K562 (cell line): ENCODE results near the gene ITGAE. TPM values are rescaled to one million over a fixed set of nuclear protein-coding genes. Genes with fewer than 3 reads are reported as not detected.

Source experiments
- ATAC-seq: fragments of 200-7000 bp; cut with Tn5 transposase; 3 replicates; pipeline ENCODE4 v1.9.1; 2020; ENCODE audit warnings: moderate library complexity
- BruUV-seq: library from RNA; stranded (reverse); fragments of 400-500 nt; replicated peaks from 2 replicates; lab custom pipeline; 2021; lab: Mats Ljungman, UMichigan
- CTCF ChIA-PET: fragments of 300-600 bp; formaldehyde crosslinking; extraction: SDS; loops from one replicate; lab custom pipeline; 2021; ENCODE audit warnings: low intra/inter-chr PET ratio; lab: Yijun Ruan, JAX
- POLR2A ChIA-PET: fragments of 300-600, 350-650 bp; sonication (Branson Sonifier 250); formaldehyde crosslinking; extraction: SDS; loops from one replicate; lab custom pipeline; 2021; ENCODE audit warnings: antibody characterized with exemption, inconsistent platforms; lab: Yijun Ruan, JAX
- DNase-seq, 4 experiments: peaks; one replicate each; pipeline versions ENCODE4 v3.0.0 to v3.0.0-alpha.2; 2011 to 2018; ENCODE audit warnings: low spot score in 3 of 4, mixed read lengths in 3 of 4; ENCODE audit errors: extremely low read depth in 1 of 4
- FAIRE-seq: peaks from 2 replicates; lab custom pipeline; 2011; peaks lifted over from hg19 to GRCh38; lab: Jason Lieb, UNC
- H2AFZ ChIP-seq: 2 replicates; pipeline ENCODE4 v1.6.0; 2011; ENCODE audit warnings: low read depth, low read length, control low read depth, inconsistent platforms
- H3K27ac ChIP-seq: fragments of 200-600 bp; 3 replicates; pipeline ENCODE4 v1.8.0; 2011; ENCODE audit warnings: low read depth, mild to moderate bottlenecking, control low read depth, inconsistent platforms, low read length, moderate library complexity, mixed read lengths; ENCODE audit errors: extremely low read depth
- H3K27me3 ChIP-seq, 2 experiments: fragments of 300-600 bp in 1 of 2; 2 replicates in 1 of 2; 3 replicates in 1 of 2; pipeline versions ENCODE4 v1.6.0 to v1.8.0; 2011; ENCODE audit warnings: inconsistent platforms in 2 of 2, low read length in 2 of 2, mild to moderate bottlenecking in 1 of 2, mixed read lengths in 1 of 2, moderate library complexity in 1 of 2; ENCODE audit not compliant: control insufficient read depth in 2 of 2, insufficient read depth in 2 of 2
- H3K36me3 ChIP-seq: fragments of 300-600 bp; 3 replicates; pipeline ENCODE4 v1.8.0; 2011; ENCODE audit warnings: mild to moderate bottlenecking, low read length, inconsistent platforms; ENCODE audit not compliant: control insufficient read depth, insufficient read depth
- H3K4me1 ChIP-seq, 2 experiments: fragments of 200-600 bp in 1 of 2; replicated peaks in 1 of 2; 2 replicates in 1 of 2; 3 replicates in 1 of 2; pipeline versions ENCODE4 v1.5.1 to v1.8.0; 2011; ENCODE audit warnings: inconsistent platforms in 2 of 2, low read length in 2 of 2, mild to moderate bottlenecking in 1 of 2, mixed read lengths in 1 of 2, moderate library complexity in 1 of 2; ENCODE audit not compliant: control insufficient read depth in 2 of 2, insufficient read depth in 2 of 2
- H3K4me2 ChIP-seq: 2 replicates; pipeline ENCODE4 v1.6.1; 2011; ENCODE audit warnings: low read length, control low read depth, inconsistent platforms, mixed read lengths; ENCODE audit not compliant: insufficient read depth
- H3K4me3 ChIP-seq: fragments of 200-600 bp; sonication (generic), shearing (Covaris generic); 2 replicates; pipeline ENCODE4 v1.5.1; 2016; ENCODE audit warnings: control low read depth, inconsistent platforms
- H3K79me2 ChIP-seq: fragments of 200-600 bp; 3 replicates; pipeline ENCODE4 v1.8.0; 2011; ENCODE audit warnings: low read length, inconsistent platforms; ENCODE audit not compliant: control insufficient read depth, insufficient read depth
- H3K9ac ChIP-seq, 2 experiments: 2 replicates each; pipeline versions ENCODE4 v1.6.0 to v1.6.1; 2011; ENCODE audit warnings: low read depth in 2 of 2, low read length in 2 of 2, control low read depth in 1 of 2, inconsistent platforms in 1 of 2, mild to moderate bottlenecking in 1 of 2, mixed read lengths in 1 of 2; ENCODE audit not compliant: insufficient read depth in 1 of 2
- H3K9me1 ChIP-seq: one replicate; pipeline ENCODE4 v1.6.0; 2011; ENCODE audit warnings: inconsistent platforms, mild to moderate bottlenecking, low read length, moderate library complexity; ENCODE audit not compliant: control insufficient read depth, insufficient read depth
- H3K9me3 ChIP-seq: replicated peaks from 2 replicates; pipeline ENCODE4 v1.5.1; 2011; ENCODE audit warnings: low read depth, low read length, inconsistent platforms; ENCODE audit not compliant: control insufficient read depth, insufficient read depth
- H4K20me1 ChIP-seq: replicated peaks from 2 replicates; pipeline ENCODE4 v1.6.1; 2011; ENCODE audit warnings: low read length, inconsistent platforms, mixed read lengths; ENCODE audit not compliant: control insufficient read depth, insufficient read depth
- NRF1 ChIP-seq, 2 experiments: fragments of 450-650 bp; IDR thresholded peaks in 1 of 2; conservative IDR thresholded peaks in 1 of 2; 2 replicates each; pipeline ENCODE4 v1.6.1; 2014; ENCODE audit warnings: mild to moderate bottlenecking in 2 of 2
- PCBP2 ChIP-seq: fragments of 200-400 bp; formaldehyde crosslinking; IDR thresholded peaks from 2 replicates; pipeline ENCODE4 v1.6.1; 2018; ENCODE audit warnings: low read length, low read depth, mild to moderate bottlenecking, moderate library complexity; ENCODE audit not compliant: poor library complexity, severe bottlenecking
- PHB ChIP-seq: fragments of 250-450 bp; sonication (Bioruptor Pico); IDR thresholded peaks from 2 replicates; pipeline ENCODE4 v1.5.0; 2021
- TAF15 ChIP-seq: fragments of 200-400 bp; formaldehyde crosslinking; IDR thresholded peaks from 2 replicates; pipeline ENCODE4 v1.6.1; 2017; ENCODE audit warnings: mild to moderate bottlenecking, low read depth, low read length, moderate library complexity
- ZNF75A ChIP-seq: fragments of 450-650 bp; formaldehyde crosslinking; IDR thresholded peaks from 2 replicates; pipeline ENCODE4 v1.4.0; 2020; ENCODE audit warnings: mild to moderate bottlenecking
- whole genome bisulfite sequencing: fragments of 100-300 bp; shearing (Covaris generic); methylation state at CpG from one replicate; pipeline ENCODE4 v1.1.6; 2016; ENCODE audit warnings: low coverage, mixed read lengths; ENCODE audit not compliant: insufficient coverage; ENCODE audit errors: missing lambda C conversion rate; 5-methylcytosine and 5-hydroxymethylcytosine counted together
- in situ Hi-C: fragments of 300-500 bp; cut with MboI; formaldehyde crosslinking; loops from 4 replicates; pipeline ENCODE4 v1.15.0; 2018; ENCODE audit warnings: inconsistent platforms, mixed read lengths
- intact Hi-C: fragments of 100-400 bp; cut with micrococcal nuclease; formaldehyde crosslinking; loops from 2 replicates; pipeline ENCODE4 v1.14.2; 2022
- polyA plus RNA-seq, 8 experiments: library from polyadenylated mRNA; depleted of rRNA in 4 of 8; stranded (reverse) in 5 of 8; unstranded in 3 of 8; fragments of >200 nt; fragmentation: Nextera tagmentation in 2 of 8; fragmentation: Illumina TruSeq in 1 of 8; extraction: Ambion mirVana in 2 of 8; extraction: Trizol in 1 of 8; gene quantifications; 2 replicates each; pipeline versions ENCODE4 v1.2.1 to v1.2.3, GENCODE V29; 2011 to 2014; ENCODE audit warnings: inconsistent platforms in 1 of 8, missing spikeins in 1 of 8
- total RNA-seq, 7 experiments: library from RNA; depleted of rRNA in 6 of 7; stranded (reverse); fragments of >200 nt in 6 of 7; fragmentation: Illumina TruSeq in 2 of 7; extraction: Trizol in 2 of 7; gene quantifications; 2 replicates each; pipeline versions ENCODE4 v1.2.1 to v1.2.3, GENCODE V29; 2011 to 2021; ENCODE audit warnings: low replicate concordance in 1 of 7
- TF ChIP-seq, protein P1 (sequence below): sonication (generic); formaldehyde crosslinking; IDR thresholded peaks from 2 replicates; pipeline ENCODE4 v1.8.0; 2023; ENCODE audit warnings: mild to moderate bottlenecking, missing genetic modification reagents
- TF ChIP-seq, protein P2 (sequence below): fragments of 200-600 bp; sonication (generic); IDR thresholded peaks from one replicate; pipeline ENCODE4 v1.6.1; 2012; ENCODE audit warnings: mild to moderate bottlenecking, low read depth, low read length, inconsistent platforms

ITGAE gene
- total and polyA plus RNA-seq, 9 of the 15 experiments (the other 6 are each of a cell fraction or from before 2014, with no cell fraction given), result 14.8 to 160 (median 27.0) TPM

DNA sequence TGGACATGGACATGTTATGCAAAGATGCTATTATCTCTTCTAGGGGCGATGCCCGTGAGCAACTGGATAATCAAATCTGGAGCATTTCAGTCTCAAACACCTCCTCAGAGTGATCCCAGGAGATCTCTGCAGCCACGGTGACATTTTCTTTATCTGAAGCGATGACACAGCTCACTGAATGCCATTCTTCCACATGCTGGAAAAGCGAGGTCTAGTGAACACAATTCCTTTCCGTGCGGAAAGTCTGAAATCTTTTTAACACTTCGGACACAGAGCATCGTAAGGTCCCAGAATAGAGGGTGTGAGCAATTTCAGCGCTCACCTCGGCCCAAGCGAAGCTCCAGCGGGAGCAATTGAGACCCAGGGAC, 77.8 kb downstream of the ITGAE start:
- H3K36me3 ChIP-seq, result peaks cover 41% of the 10 kb centered on the region
- H3K4me3 ChIP-seq, result peak overlapping the region; percentile 86
- H3K27ac ChIP-seq, result peak overlapping the region; percentile 92
- H2AFZ ChIP-seq, result peak overlapping the region; percentile 98
- peaks cover 19% of the 10 kb centered on the region in 2 experiments for H3K4me1 ChIP-seq
- H3K79me2 ChIP-seq, result peaks cover 49% of the 10 kb centered on the region
- ChIA-PET CTCF (no interaction called here), POLR2A (interaction anchor here (0.6 to 1.6 kb wide), 8 partner anchors 9 to 140 kb away, joined by 3 to 5 read pairs (median 4); no protein-coding TSS in a partner anchor)
- DNase-seq, result peak in 1 of 4 experiments; percentile 18
- H3K27me3 ChIP-seq, result no peaks in the 10 kb centered on the region
- no peak for FAIRE-seq
- H3K9me1 ChIP-seq, result no peaks in the 10 kb centered on the region
- H3K9ac ChIP-seq, result peak overlapping the region; percentile 92 to 100
- under 1% methylated on average over 13 of the region's 13 CpGs for WGBS
- TSS peak; percentile 80 for BruUV-seq
- no peaks in the 10 kb centered on the region for H3K9me3 ChIP-seq
- no peak for ATAC-seq
- H4K20me1 ChIP-seq, result no peaks in the 10 kb centered on the region
- intact Hi-C loops (no loop called here), in situ Hi-C loops (no loop called here)
- H3K4me2 ChIP-seq, result peak overlapping the region; percentile 95
- TF ChIP-seq, protein P1, sequence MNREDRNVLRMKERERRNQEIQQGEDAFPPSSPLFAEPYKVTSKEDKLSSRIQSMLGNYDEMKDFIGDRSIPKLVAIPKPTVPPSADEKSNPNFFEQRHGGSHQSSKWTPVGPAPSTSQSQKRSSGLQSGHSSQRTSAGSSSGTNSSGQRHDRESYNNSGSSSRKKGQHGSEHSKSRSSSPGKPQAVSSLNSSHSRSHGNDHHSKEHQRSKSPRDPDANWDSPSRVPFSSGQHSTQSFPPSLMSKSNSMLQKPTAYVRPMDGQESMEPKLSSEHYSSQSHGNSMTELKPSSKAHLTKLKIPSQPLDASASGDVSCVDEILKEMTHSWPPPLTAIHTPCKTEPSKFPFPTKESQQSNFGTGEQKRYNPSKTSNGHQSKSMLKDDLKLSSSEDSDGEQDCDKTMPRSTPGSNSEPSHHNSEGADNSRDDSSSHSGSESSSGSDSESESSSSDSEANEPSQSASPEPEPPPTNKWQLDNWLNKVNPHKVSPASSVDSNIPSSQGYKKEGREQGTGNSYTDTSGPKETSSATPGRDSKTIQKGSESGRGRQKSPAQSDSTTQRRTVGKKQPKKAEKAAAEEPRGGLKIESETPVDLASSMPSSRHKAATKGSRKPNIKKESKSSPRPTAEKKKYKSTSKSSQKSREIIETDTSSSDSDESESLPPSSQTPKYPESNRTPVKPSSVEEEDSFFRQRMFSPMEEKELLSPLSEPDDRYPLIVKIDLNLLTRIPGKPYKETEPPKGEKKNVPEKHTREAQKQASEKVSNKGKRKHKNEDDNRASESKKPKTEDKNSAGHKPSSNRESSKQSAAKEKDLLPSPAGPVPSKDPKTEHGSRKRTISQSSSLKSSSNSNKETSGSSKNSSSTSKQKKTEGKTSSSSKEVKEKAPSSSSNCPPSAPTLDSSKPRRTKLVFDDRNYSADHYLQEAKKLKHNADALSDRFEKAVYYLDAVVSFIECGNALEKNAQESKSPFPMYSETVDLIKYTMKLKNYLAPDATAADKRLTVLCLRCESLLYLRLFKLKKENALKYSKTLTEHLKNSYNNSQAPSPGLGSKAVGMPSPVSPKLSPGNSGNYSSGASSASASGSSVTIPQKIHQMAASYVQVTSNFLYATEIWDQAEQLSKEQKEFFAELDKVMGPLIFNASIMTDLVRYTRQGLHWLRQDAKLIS, result no peak
- TF ChIP-seq TAF15, result no peak
- TF ChIP-seq, protein P2, sequence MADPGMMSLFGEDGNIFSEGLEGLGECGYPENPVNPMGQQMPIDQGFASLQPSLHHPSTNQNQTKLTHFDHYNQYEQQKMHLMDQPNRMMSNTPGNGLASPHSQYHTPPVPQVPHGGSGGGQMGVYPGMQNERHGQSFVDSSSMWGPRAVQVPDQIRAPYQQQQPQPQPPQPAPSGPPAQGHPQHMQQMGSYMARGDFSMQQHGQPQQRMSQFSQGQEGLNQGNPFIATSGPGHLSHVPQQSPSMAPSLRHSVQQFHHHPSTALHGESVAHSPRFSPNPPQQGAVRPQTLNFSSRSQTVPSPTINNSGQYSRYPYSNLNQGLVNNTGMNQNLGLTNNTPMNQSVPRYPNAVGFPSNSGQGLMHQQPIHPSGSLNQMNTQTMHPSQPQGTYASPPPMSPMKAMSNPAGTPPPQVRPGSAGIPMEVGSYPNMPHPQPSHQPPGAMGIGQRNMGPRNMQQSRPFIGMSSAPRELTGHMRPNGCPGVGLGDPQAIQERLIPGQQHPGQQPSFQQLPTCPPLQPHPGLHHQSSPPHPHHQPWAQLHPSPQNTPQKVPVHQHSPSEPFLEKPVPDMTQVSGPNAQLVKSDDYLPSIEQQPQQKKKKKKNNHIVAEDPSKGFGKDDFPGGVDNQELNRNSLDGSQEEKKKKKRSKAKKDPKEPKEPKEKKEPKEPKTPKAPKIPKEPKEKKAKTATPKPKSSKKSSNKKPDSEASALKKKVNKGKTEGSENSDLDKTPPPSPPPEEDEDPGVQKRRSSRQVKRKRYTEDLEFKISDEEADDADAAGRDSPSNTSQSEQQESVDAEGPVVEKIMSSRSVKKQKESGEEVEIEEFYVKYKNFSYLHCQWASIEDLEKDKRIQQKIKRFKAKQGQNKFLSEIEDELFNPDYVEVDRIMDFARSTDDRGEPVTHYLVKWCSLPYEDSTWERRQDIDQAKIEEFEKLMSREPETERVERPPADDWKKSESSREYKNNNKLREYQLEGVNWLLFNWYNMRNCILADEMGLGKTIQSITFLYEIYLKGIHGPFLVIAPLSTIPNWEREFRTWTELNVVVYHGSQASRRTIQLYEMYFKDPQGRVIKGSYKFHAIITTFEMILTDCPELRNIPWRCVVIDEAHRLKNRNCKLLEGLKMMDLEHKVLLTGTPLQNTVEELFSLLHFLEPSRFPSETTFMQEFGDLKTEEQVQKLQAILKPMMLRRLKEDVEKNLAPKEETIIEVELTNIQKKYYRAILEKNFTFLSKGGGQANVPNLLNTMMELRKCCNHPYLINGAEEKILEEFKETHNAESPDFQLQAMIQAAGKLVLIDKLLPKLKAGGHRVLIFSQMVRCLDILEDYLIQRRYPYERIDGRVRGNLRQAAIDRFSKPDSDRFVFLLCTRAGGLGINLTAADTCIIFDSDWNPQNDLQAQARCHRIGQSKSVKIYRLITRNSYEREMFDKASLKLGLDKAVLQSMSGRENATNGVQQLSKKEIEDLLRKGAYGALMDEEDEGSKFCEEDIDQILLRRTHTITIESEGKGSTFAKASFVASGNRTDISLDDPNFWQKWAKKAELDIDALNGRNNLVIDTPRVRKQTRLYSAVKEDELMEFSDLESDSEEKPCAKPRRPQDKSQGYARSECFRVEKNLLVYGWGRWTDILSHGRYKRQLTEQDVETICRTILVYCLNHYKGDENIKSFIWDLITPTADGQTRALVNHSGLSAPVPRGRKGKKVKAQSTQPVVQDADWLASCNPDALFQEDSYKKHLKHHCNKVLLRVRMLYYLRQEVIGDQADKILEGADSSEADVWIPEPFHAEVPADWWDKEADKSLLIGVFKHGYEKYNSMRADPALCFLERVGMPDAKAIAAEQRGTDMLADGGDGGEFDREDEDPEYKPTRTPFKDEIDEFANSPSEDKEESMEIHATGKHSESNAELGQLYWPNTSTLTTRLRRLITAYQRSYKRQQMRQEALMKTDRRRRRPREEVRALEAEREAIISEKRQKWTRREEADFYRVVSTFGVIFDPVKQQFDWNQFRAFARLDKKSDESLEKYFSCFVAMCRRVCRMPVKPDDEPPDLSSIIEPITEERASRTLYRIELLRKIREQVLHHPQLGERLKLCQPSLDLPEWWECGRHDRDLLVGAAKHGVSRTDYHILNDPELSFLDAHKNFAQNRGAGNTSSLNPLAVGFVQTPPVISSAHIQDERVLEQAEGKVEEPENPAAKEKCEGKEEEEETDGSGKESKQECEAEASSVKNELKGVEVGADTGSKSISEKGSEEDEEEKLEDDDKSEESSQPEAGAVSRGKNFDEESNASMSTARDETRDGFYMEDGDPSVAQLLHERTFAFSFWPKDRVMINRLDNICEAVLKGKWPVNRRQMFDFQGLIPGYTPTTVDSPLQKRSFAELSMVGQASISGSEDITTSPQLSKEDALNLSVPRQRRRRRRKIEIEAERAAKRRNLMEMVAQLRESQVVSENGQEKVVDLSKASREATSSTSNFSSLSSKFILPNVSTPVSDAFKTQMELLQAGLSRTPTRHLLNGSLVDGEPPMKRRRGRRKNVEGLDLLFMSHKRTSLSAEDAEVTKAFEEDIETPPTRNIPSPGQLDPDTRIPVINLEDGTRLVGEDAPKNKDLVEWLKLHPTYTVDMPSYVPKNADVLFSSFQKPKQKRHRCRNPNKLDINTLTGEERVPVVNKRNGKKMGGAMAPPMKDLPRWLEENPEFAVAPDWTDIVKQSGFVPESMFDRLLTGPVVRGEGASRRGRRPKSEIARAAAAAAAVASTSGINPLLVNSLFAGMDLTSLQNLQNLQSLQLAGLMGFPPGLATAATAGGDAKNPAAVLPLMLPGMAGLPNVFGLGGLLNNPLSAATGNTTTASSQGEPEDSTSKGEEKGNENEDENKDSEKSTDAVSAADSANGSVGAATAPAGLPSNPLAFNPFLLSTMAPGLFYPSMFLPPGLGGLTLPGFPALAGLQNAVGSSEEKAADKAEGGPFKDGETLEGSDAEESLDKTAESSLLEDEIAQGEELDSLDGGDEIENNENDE, result no peak
- no peak for TF ChIP-seq ZNF75A (CRISPR knock-in tag)
- no peak for TF ChIP-seq PHB (CRISPR knock-in tag)
- no peak for TF ChIP-seq PCBP2
- no peak for TF ChIP-seq NRF1 (conservative IDR thresholded peaks at IDR 0.05 in 1 of 2, IDR thresholded peaks at IDR 0.05 in 1 of 2)
